ENCODE results near the gene LSM10. TPM values are rescaled to one million over a fixed set of nuclear protein-coding genes. Genes with fewer than 3 reads are reported as not detected.
A peak's percentile ranks its signal among the peaks of the same experiment; 100 is the strongest.

Gene LSM10
- total RNA-seq, 1 experiment from 2014 or later = 42.2 TPM

DNA sequence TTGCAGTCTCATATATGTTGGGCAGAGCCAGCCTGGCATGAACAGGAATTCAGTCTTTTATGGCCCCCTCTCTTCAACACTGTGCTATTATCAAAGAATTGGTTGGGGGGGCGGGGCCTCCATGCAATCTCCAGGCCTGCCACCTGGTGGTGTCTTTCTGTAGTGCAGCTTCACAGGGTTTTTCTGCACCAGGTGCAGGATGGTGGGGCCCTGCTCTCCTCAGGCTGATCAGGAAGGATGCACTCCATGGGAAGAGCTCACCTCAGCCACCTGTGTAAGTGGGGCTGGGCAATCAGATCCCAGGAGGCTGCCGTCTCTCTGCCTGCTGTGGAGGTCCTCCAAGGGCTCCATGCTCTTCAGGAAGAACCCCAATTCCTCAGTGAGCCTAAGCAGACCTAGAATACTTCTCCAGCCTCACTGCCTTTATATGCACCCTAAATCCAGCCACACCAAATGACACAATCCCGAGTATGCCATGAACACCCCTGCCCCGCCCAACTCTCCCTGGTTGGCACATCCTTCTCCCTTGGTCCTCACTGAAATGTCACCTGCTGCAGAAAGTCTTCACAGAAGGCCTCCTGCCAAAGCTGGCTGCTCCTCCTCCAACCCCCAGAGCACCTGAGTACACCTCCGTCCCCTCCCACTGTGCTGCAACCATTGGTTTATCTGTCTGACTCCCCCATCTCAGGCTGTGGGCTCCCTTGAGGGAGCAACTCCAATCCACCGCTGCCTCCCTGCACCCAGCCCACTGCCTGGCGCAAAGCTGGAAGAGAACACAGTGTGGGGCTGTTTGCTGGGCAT is 28.4 kb downstream of the LSM10 start:
- no peak overlapping the region for H2BK15ac ChIP-seq (ENCODE audit: low read depth, low read length)
- H3K23me2 ChIP-seq (ENCODE audit: insufficient read length, low read depth, low read length, poor library complexity, severe bottlenecking) = no peaks in the 10 kb centered on the region
- no peak overlapping the region; the same call in 1 of the 2 replicates for H3K14ac ChIP-seq (ENCODE audit: insufficient read depth, low read length)
- no peak overlapping the region for H3K18ac ChIP-seq (ENCODE audit: insufficient read length, low read depth, low read length)
- H4K5ac ChIP-seq (ENCODE audit: insufficient read length, low read depth, low read length) = no peak overlapping the region
- H3K56ac ChIP-seq (ENCODE audit: insufficient read length, low read depth, low read length) = no peak overlapping the region
- no peaks in the 10 kb centered on the region for H3K9me3 ChIP-seq (ENCODE audit: control insufficient read depth, low read depth, low read length)
- Mint-ChIP-seq H3K9me3 (no peaks in the 10 kb centered on the region), H3K4me1 (peaks cover 42 to 43% of the 10 kb centered on the region in 2 experiments), H3K4me3 (peak overlapping the region in 1 of 2 experiments; percentile 43; a peak in 2 of 5 replicates), H3K27me3 (ENCODE audit: low read depth) (no peaks in the 10 kb centered on the region), H3K27ac (peak overlapping the region; percentile 62 to 95 (median 76)), H3K36me3 (ENCODE audit: insufficient read depth in 1 of 3, low read depth in 3 of 3) (peaks cover 0 to 9% (median 0%) of the 10 kb centered on the region in 3 experiments; a peak in 3 of 7 replicates)
- H3K79me1 ChIP-seq (ENCODE audit: insufficient read depth, low read depth, low read length, poor library complexity, severe bottlenecking) = peaks cover 2% of the 10 kb centered on the region
- no peaks in the 10 kb centered on the region for H3K27me3 ChIP-seq (ENCODE audit: insufficient read depth, low read length)
- peaks cover 12% of the 10 kb centered on the region; the same call in 1 of the 2 replicates for H3K4me1 ChIP-seq (ENCODE audit: insufficient read depth, low read length)
- H2BK20ac ChIP-seq (ENCODE audit: low read depth, low read length, poor library complexity, severe bottlenecking) = no peak overlapping the region
- peak; percentile 86 for DNase-seq
- no peak overlapping the region for H2BK5ac ChIP-seq (ENCODE audit: insufficient read length, low read length)
- H3K4ac ChIP-seq (ENCODE audit: low read depth, low read length) = no peak overlapping the region
- no peak overlapping the region for H2BK12ac ChIP-seq (ENCODE audit: insufficient read length, low read depth, low read length)
- no peak overlapping the region for H2AFZ ChIP-seq (ENCODE audit: low read length)
- no peak overlapping the region for H4K91ac ChIP-seq (ENCODE audit: insufficient read length, low read depth, low read length)
- no peak overlapping the region for H3K27ac ChIP-seq (ENCODE audit: insufficient read length, low read depth, low read length)
- H3K9ac ChIP-seq (ENCODE audit: extremely low read depth, insufficient read length, low read length) = no peak overlapping the region
- no peak overlapping the region for H3T11ph ChIP-seq (ENCODE audit: low read length)
- peaks cover 3% of the 10 kb centered on the region; the same call in 1 of the 2 replicates for H3K79me2 ChIP-seq (ENCODE audit: insufficient read depth, low read length)
- no peak overlapping the region for H2AK5ac ChIP-seq (ENCODE audit: insufficient read length, low read length)
- H4K20me1 ChIP-seq (ENCODE audit: control insufficient read depth, insufficient read depth, insufficient read length) = no peaks in the 10 kb centered on the region
- no peak overlapping the region for H3K4me2 ChIP-seq (ENCODE audit: insufficient read depth, insufficient read length, low read length)
- no peak overlapping the region for H3K23ac ChIP-seq (ENCODE audit: insufficient read length, low read depth, low read length)
- TF ChIP-seq, protein P1, sequence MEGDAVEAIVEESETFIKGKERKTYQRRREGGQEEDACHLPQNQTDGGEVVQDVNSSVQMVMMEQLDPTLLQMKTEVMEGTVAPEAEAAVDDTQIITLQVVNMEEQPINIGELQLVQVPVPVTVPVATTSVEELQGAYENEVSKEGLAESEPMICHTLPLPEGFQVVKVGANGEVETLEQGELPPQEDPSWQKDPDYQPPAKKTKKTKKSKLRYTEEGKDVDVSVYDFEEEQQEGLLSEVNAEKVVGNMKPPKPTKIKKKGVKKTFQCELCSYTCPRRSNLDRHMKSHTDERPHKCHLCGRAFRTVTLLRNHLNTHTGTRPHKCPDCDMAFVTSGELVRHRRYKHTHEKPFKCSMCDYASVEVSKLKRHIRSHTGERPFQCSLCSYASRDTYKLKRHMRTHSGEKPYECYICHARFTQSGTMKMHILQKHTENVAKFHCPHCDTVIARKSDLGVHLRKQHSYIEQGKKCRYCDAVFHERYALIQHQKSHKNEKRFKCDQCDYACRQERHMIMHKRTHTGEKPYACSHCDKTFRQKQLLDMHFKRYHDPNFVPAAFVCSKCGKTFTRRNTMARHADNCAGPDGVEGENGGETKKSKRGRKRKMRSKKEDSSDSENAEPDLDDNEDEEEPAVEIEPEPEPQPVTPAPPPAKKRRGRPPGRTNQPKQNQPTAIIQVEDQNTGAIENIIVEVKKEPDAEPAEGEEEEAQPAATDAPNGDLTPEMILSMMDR (conservative IDR thresholded peaks at IDR 0.05) = peak; percentile 91
- H2BK120ac ChIP-seq (ENCODE audit: low read depth, low read length, poor library complexity, severe bottlenecking) = no peak overlapping the region
- no peak overlapping the region for H4K8ac ChIP-seq (replicated peaks; ENCODE audit: insufficient read length, low read depth, low read length)
- WGBS (ENCODE audit: extremely low coverage, insufficient read length, low lambda C conversion rate) = no CpG with 5 or more reads among the region's 7 CpGs
